ENCODE data around the gene FAM20C. TPM values are rescaled to one million over a fixed set of nuclear protein-coding genes. Genes with fewer than 3 reads are reported as not detected.

FAM20C gene
- total and polyA plus RNA-seq, 7 donors: 3.0 to 51.3 (median 21.0) TPM

DNA sequence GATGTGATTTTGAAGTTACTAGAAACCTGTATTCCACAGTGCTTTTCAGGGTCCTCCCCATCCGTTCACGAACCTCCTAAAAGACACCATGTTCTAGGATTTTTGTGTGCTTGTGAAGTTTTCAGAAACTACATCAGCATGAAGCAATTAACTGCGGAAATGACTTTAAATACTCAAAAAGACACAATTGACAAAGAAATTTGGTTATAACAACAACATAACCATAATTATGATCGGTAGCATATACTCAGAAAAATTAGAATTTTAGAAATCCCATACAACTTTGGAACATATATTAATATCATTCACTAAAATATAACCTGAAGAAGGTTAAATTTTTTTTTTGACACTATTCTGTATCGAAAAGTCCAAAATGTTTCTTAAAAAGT, 43.8 kb upstream of the FAM20C start:
- H3K27me3 ChIP-seq: no peaks in the 10 kb centered on the region
- H3K27ac ChIP-seq: peak overlapping the region; percentile 82 to 92 (median 90)
- H3K36me3 ChIP-seq: no peaks in the 10 kb centered on the region
- WGBS, 2 donors: 61 to 69% methylated on average over 5 of the region's 5 CpGs
- no peaks in the 10 kb centered on the region for H3K9me3 ChIP-seq
- DNase-seq: no peak
- H3K4me1 ChIP-seq: peaks cover 0 to 13% (median 10%) of the 10 kb centered on the region in 4 donors
- peak overlapping the region; percentile 42 to 52 (median 48) for H3K4me3 ChIP-seq
- no peak for TF ChIP-seq POLR2AphosphoS5 (IDR thresholded peaks at IDR 0.05)
- TF ChIP-seq, protein P1, sequence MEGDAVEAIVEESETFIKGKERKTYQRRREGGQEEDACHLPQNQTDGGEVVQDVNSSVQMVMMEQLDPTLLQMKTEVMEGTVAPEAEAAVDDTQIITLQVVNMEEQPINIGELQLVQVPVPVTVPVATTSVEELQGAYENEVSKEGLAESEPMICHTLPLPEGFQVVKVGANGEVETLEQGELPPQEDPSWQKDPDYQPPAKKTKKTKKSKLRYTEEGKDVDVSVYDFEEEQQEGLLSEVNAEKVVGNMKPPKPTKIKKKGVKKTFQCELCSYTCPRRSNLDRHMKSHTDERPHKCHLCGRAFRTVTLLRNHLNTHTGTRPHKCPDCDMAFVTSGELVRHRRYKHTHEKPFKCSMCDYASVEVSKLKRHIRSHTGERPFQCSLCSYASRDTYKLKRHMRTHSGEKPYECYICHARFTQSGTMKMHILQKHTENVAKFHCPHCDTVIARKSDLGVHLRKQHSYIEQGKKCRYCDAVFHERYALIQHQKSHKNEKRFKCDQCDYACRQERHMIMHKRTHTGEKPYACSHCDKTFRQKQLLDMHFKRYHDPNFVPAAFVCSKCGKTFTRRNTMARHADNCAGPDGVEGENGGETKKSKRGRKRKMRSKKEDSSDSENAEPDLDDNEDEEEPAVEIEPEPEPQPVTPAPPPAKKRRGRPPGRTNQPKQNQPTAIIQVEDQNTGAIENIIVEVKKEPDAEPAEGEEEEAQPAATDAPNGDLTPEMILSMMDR (IDR thresholded peaks at IDR 0.05): no peak
- no peak for TF ChIP-seq EP300 (IDR thresholded peaks at IDR 0.05)
- no peak for TF ChIP-seq POLR2A (IDR thresholded peaks at IDR 0.05)
- intact Hi-C loops (cut with DNase I): loop anchor here (2.0 to 5.0 kb wide), 2 partner anchors 44 to 84 kb away; partner anchors contain the start of gene FAM20C

DNA sequence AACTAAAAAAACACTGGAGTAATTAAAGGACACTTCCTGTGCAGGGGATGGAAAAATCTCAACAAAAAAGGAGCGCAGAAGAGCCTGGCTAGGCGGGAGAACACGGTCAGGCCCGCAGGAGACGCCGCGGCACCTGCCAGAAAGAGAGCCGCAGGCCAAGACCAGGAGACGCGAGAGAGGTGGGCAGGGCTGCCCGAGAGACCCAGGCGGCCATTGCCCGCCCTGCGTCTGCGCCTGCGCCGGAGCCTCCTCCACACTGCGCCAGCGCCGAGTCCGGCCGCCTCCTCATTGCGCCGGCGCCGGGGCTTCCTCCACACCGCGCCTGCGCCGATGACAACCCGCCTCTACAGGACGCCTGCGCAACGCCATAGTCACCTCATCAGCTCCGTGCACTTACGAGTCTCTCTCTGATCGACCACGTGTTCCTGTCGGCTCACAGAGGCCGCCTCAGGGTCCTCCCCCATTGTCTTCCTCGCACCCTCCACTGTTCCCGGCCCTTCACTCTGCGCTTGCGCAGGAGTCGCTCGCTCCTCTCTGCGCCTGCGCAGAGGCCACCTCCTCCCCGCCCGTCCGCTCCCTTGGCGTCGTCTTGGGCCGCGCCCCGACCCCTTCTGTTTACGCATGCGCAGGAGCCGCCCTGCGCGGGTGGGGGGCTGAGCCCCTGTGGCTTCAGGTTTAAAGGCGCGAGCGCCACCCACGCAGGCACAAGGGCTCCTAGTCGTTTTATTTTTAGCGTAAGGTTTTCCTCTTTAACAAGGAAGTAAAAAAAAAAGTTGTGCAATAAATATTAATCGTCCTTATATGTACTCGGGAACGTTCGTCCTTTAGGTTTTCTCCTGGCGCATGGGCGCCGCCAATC, 43.2 kb upstream of the FAM20C start:
- peak overlapping the region; percentile 42 to 52 (median 48) for H3K4me3 ChIP-seq
- H3K9me3 ChIP-seq: no peaks in the 10 kb centered on the region
- H3K27me3 ChIP-seq: no peaks in the 10 kb centered on the region
- TF ChIP-seq, protein P1 (IDR thresholded peaks at IDR 0.05): no peak
- peak; percentile 81 to 93 for TF ChIP-seq POLR2A (IDR thresholded peaks at IDR 0.05)
- TF ChIP-seq EP300 (IDR thresholded peaks at IDR 0.05): peak in 1 of 4 donors; percentile 52
- peak; percentile 91 to 97 (median 92) for TF ChIP-seq POLR2AphosphoS5 (IDR thresholded peaks at IDR 0.05)
- peaks cover 0 to 12% (median 10%) of the 10 kb centered on the region in 4 donors for H3K4me1 ChIP-seq
- H3K27ac ChIP-seq: peak overlapping the region; percentile 82 to 92 (median 90)
- no peaks in the 10 kb centered on the region for H3K36me3 ChIP-seq
- intact Hi-C loops (cut with DNase I): loop anchor here (2.0 to 5.0 kb wide), 2 partner anchors 44 to 83 kb away; partner anchors contain the start of gene FAM20C
- 0 to 1% methylated on average over 74 of the region's 74 CpGs for WGBS, 2 donors
- peak; percentile 100 for DNase-seq

DNA sequence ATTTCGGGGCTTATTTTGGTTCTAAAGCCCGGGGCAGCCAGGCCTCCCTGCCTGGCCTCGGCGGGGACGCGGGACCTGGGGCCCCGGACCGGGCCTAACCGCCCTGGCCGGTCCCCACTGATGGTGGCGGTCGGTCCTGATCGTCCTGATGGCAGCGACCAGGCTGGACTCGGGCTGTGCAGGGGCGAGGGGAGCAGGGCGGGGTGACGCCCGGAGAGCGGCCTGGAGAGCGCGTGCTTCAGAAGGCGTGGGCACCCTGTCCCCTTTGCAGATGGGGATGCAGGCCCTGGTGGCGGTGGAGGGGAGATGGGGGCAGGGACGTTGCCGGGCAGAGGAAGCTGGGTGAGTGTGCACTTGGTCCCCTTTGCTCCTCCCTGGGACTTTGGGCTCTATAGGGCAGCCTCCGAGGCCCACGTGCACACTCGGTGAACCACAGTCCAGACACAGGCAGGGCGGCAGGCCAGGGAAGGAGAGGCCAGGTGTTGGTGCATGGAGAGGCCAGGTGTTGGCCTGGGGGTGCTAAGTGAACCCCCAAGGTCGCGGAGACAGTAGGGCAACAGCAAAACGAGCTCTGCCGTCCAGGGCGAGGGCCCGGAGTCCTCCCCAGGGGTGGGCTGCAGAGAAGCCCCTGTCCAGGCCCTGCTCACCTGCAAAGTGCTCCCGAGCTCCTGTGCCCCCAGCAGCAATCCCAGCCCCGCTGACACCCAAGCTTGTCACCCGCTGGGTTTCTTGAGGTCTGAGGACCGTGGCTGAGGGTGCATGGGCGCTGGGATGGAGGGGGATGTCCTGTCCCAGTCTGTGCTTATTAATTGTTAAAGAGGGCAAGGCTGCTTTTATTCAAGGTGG, 42.4 kb upstream of the FAM20C start:
- intact Hi-C loops (cut with DNase I): loop anchor here (1.0 to 5.0 kb wide), 3 partner anchors 12 to 82 kb away; partner anchors contain the start of gene FAM20C
- Histone ChIP-seq H3K27ac (peak overlapping the region; percentile 82 to 92 (median 90)), H3K36me3 (no peaks in the 10 kb centered on the region), H3K9me3 (no peaks in the 10 kb centered on the region), H3K4me1 (peaks cover 0 to 12% (median 10%) of the 10 kb centered on the region in 4 donors), H3K27me3 (no peaks in the 10 kb centered on the region), H3K4me3 (peak overlapping the region; percentile 42 to 52 (median 48))
- TF ChIP-seq, protein P1 (IDR thresholded peaks at IDR 0.05): no peak
- TF ChIP-seq POLR2AphosphoS5 (IDR thresholded peaks at IDR 0.05): no peak
- TF ChIP-seq EP300 (IDR thresholded peaks at IDR 0.05): no peak
- no peak for TF ChIP-seq POLR2A (IDR thresholded peaks at IDR 0.05)
- WGBS, 2 donors: 32 to 61% methylated on average over 41 of the region's 41 CpGs
- DNase-seq: peak; percentile 83

DNA sequence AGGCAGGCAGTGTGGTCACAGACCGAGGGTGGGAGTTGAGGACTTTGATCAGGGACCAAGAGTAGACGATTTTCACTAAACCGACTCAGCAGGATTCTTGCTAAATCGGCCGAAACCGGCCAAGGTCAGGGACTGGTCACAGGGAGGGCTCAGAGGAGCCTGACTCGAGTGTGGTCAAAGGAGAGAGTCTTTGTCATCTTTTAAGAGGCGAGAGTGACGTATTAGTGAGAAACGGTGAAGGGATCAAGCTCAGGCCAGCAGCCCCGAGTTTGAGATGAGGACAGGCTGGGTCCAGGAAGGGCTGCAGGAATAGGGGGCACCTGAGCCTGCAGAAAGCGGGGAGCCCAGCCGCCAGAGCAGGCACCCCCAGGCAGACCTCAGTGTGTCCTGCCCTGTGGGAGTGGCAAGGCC, 41.6 kb upstream of the FAM20C start:
- 86 to 90% methylated on average over 13 of the region's 13 CpGs for WGBS, 2 donors
- Histone ChIP-seq H3K9me3 (no peaks in the 10 kb centered on the region), H3K4me3 (no peak overlapping the region), H3K36me3 (no peaks in the 10 kb centered on the region), H3K4me1 (peaks cover 0 to 20% (median 12%) of the 10 kb centered on the region in 4 donors), H3K27ac (peak overlapping the region in 2 of 4 donors; percentile 89 to 91), H3K27me3 (no peaks in the 10 kb centered on the region)
- DNase-seq: no peak
- no peak for TF ChIP-seq POLR2AphosphoS5 (IDR thresholded peaks at IDR 0.05)
- TF ChIP-seq EP300 (IDR thresholded peaks at IDR 0.05): no peak
- TF ChIP-seq, protein P1 (IDR thresholded peaks at IDR 0.05): no peak
- no peak for TF ChIP-seq POLR2A (IDR thresholded peaks at IDR 0.05)
- intact Hi-C loops (cut with DNase I): loop anchor here (1.0 kb wide), 1 partner anchor 11 kb away; no protein-coding TSS in a partner anchor
